ENCODE results near the gene NALCN. TPM values are rescaled to one million over a fixed set of nuclear protein-coding genes. Genes with fewer than 3 reads are reported as not detected.

Gene NALCN
- total RNA-seq, 2 donors from 2014 or later: 11.8 to 14.9 TPM

DNA sequence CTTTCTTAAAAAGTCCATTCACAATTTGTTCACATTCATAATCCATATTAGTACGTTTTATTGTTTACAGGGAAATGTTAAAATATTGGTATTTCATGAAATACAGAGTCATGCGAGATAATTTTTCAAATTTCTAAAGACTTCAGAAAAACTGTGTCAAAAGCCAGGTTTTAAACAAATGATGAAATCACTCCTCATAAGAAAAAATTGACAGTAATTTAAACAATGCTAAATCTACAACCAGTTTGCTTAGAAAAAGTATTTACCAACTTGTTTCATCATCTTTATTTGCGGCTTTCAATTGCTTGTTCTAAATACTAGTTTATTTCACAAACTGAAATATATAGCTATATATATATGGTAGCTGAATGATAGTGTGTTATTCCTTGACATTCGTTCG is 1.2 kb upstream of the NALCN start:
- DNase-seq (no peak), ATAC-seq (no peak)
- intact Hi-C loops (cut with DNase I): no loop called here

DNA sequence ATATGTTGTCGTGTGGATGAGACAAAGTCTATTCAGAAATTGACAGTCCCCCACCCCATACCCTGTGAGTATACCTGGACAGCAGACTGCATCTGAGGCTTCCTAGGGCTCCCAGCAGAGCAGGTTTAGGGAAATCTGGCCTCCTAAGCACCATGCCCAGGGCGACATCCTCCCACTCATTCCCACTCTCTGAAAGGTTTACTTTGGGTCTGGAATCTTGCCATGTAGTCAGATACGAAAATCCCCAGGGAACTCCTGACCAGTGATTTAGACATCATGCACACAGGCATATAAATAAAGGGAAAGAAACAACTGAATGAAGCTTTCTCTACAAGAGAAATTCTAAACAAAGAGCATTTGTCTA is 717 bp upstream of the NALCN start:
- intact Hi-C loops (cut with DNase I): no loop called here
- no peak for DNase-seq
- ATAC-seq: peak; percentile 24 to 53

DNA sequence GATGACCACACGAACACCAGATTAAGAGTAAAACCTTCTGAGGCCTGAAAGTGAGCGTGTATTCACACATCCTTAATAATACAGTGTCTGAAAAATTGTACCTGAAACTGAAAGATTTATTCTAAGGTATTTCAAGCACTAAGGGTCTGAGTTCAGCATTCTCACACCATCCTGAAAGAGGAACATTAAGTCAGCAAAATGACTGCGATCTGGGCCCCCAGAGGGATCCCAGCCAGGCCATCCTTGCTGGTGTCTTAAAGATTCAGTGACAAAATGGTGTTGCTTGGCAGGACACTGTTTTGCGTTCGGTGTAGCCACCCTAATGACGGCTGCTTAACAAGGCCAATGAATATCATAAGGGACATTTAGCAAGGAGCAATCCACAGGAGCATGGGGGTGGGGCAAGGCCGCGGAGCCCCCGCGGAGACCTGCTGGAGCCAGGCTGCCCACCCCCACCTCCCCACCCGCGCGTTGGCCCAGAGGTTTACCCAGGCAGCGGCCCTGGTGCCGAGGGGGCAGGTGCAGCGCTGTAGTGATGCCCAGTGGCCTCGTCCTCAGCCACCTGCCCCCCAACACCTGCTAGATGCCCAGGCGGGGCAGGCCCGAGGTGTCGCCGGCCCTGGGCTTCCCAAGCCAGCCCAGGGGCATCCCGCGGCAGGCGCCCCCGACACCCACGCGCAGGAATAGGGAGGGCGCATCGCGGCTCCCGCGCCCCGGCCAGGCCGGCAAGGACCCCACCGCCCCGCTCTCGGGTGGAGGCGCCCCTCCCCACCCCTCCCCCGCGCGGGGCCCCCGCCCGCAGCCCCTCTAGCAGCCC is 742 bp downstream of the NALCN start:
- DNase-seq: no peak
- intact Hi-C loops (cut with DNase I): no loop called here
- peak; percentile 56 to 57 for ATAC-seq

DNA sequence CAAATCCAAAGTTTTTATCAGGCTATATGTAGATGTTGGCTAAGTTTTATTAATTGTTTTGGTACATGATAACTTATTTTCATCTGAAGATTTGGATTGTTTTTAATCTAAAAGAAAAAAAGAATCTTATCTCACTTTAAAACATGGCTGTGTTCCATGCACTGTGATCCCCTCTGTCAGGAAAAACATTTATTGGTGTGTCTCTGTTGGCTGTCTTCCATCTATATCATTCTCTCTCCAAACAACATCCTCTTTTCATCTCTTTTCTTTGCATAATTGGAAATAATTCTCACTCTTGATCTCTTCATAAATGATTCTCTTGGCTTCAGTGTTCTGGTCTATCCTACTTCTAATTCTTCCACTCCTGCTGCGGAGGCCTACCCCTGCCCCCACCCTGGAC is 4.2 kb downstream of the NALCN start:
- intact Hi-C loops (cut with DNase I): no loop called here
- DNase-seq (no peak), ATAC-seq (no peak)

DNA sequence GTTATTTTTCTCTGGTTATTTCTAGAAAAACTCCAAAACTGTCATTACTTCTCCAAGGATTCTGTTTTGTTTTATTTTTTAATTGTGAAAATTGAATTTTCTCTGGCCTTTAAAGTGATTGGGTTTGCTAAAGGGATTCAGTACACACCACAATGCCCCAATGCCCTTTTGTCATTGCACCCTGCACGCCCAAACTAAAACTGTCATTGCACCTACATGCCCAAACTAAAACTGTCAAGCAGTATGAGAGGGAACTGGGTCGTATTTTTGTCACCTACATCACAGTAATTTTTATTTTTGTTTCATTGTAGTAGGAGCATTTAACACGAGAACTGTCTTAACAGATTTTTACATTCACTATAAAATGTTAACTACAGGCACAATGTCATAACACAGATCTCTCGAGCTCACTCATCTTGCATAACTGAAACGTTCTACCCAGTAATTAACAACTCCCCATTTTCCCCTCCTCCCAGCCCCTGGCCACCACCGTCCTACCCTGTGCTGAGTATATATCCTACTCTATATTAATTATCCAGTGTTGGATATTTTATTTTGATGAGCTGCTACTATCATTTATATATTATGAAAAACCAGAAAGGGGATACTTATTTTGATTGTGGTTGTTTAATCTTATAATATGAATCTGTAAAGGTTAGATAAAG is 7.2 kb downstream of the NALCN start:
- intact Hi-C loops (cut with DNase I): no loop called here
- DNase-seq (no peak), ATAC-seq (peak; percentile 57 to 78)

DNA sequence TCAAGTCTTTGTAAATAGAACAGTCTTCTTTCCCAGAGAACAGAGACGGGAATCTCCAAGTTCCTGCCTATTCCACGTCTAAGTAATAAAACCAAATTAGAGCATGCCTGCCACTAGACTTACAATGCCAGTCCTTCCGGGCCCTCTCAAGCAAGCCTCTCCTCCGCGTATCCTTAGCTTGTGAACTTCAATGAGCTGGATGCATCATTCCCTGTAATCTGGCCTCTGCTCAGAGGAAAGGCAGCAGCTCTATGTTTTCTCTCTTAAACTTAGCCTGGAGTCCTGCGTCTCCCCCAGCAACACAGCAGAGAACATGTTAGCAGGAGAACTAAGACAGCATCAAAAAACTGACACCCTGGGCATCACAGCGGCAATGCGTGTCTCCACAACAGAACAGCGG is 8.2 kb downstream of the NALCN start:
- ATAC-seq (peak in 1 of 2 donors; percentile 55), DNase-seq (no peak)
- intact Hi-C loops (cut with DNase I): no loop called here

DNA sequence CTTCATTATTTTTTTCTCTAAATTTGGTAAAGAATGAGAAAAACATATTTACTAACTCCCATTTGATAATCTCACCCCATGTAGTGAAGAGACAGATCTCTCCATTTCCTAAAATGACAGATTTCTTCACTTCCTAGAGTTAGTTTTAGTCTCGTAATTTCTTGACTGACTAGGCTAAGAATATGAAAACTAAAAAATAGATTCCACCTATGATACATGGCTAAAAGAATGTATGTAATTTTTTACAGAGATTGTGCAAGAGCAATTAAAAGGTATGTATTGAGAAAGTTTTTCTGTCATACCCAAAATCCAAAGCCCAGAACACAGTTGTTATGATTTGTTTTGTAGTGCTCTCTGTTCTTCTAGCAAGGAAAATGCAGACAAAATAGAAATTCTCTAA is 9.5 kb downstream of the NALCN start:
- no peak for ATAC-seq
- no peak for DNase-seq
- intact Hi-C loops (cut with DNase I): no loop called here

DNA sequence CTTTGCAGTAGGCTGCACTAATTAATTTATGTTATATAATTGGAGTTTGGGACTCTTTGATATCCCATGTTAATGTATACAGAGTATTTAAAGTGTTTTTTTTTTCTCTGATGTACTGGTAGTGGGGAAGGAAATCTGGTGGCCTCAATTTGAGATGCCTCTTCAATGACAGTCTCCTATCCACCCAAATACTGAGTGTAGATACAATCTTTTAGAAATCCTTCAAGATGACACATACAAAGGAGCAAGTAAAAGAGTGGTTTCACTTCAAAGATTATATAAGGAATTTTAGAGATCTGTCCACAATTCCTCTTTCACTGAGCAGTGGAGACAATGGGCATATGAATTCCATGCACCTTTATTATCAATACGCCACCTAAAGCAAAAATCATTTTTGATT is 15.1 kb downstream of the NALCN start:
- ATAC-seq (no peak), DNase-seq (no peak)
- intact Hi-C loops (cut with DNase I): no loop called here

DNA sequence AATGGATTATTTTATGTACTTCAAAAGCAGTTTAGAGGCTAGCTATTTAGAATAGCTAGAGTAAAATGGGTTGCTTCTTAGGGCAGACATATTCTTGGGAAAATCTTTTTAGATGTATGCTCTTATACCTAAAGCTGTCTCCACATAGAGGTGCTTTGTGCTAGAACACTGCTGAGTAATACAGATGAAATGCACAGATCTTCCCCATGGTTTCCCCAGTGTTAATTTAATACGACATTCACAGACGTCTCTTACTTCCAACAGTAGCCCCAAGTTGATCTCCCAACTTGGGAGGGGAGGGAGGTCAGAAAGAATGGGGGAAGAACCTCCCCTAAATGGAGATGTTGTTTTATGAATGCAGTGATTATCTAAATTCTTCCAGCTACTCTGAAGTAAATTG is 16.9 kb downstream of the NALCN start:
- no peak for ATAC-seq
- no peak for DNase-seq
- intact Hi-C loops (cut with DNase I): no loop called here

DNA sequence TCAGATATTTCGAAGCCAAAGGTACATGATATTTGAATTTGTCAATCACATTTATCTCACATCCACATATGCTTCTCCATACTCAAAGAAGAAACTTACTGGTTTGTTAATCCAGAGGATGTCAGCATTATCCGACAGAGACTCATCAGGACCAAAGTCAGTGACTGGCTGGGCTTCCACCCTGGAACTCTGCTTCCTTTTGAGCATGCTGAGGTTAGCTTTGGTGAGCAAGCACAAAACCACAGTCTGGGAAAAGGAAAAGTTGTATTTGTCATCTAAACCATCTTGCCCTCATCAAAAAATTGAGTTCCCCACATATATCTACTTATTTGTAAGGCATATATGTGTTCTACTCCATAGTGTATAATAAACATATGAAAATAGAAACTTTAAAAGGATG is 17.4 kb downstream of the NALCN start:
- DNase-seq (no peak), ATAC-seq (no peak)
- intact Hi-C loops (cut with DNase I): no loop called here

DNA sequence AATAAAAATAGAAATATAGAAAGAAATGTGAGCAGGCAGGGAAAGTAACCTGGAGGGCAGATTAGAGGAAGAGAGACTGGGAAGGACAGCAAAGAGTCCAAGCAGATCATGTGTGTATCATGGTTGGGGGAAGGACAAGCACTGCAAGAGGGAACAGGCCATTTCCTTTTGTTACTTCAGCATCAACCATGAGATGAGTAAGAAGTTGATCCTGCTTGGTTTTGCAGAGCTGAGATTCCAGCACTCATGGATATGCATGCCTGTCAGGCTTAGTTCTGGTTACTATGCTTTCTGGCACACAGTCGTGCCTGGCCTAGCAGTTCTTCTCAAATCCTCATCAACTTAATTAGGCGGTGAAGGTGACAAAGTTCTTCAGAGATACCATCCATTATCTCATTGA is 18.1 kb downstream of the NALCN start:
- DNase-seq (no peak), ATAC-seq (no peak)
- intact Hi-C loops (cut with DNase I): no loop called here

DNA sequence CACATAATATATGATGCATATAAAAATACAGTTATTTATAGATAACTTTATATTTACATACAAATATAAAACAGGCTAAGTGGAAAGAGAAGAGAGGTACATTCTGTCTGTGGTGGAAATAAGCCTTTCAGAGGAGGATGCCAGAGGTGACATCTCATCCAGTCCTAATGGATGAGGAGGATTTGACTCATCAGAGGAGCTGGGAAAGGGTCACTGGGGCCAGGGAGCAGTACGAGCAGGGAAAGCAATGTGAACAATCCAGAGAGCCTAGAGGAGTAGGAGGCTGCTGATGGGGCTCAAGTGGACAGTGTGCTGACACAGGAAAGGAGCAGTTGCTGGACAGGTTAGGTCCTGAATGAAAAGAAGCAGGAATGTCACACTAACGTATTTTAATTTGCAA is 18.6 kb downstream of the NALCN start:
- peak in 1 of 2 donors; percentile 90 for ATAC-seq
- intact Hi-C loops (cut with DNase I): no loop called here
- no peak for DNase-seq

DNA sequence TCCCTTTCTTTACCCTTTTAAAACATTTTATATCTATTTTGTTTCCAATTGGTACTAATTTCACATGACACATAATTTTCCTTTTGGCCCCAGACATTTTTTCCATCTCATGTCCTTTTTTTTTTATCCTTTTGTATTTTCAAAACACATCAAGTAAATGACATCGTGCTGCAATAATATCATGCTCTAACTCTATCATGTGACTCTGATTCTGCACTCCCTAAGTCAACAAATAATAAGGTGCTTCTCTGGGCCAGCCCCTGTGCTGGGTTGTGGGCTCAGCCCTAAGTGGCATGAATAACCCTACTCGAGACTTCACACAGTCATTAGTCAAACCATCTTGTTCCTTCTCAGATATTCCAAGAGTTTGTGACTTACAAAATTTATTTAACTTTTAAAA is 21.7 kb downstream of the NALCN start:
- ATAC-seq (no peak), DNase-seq (no peak)
- intact Hi-C loops (cut with DNase I): no loop called here

DNA sequence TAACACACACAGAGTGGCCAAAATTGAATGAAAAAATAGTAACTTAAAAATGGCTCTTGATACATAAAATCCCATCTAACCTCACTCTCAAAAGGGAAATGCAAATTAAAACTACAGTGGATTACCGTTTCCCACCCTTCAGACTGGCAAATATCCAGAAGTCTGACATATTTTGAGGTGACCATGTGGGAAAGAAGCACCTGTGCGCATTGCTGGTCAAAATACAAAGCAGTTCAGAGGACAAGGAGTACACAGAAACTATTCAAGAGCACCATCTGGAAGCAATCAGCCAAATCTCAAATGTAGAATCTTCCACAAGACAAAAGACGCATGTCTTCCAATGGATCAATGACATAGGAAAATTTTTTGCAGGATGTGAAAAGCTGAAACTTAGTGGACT is 23.2 kb downstream of the NALCN start:
- intact Hi-C loops (cut with DNase I): no loop called here
- DNase-seq: no peak
- ATAC-seq: no peak

DNA sequence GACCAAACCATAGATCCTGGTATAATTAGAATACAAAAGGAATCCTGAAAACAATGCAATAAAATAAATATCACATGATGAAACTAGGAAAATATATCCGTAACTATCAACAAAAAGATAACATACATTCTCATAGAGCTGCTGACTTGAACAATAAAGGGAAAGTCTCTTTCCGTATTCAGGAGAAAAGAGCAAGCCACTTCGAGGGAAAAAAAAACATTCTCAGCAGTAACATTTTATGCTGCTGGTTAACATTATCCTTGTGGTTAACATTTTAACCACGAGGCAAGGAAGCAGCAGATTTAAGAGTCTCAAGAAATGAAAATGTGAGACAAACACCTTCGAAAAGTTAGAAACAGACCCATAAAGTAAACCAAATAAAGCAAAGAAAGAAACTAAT is 25.8 kb downstream of the NALCN start:
- DNase-seq: no peak
- intact Hi-C loops (cut with DNase I): no loop called here
- ATAC-seq: no peak

DNA sequence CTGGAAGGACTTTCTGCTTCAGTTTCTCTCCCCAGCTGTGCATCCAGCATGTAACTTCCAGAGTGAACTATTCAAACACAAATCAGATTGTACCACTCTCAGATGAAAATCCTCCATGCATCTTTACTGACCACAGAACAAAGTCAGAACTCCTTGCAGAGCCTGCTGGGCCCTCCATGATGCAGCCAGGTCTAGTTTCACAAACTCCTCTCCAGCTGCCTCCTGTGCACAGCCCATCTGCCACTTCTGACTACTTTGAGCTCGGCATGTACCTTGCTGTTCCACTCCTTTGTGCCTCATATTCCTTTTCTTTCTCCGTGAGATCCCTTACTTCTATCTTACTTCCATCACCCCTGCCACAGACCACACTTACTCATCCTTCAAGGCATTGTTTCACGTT is 31.4 kb downstream of the NALCN start:
- ATAC-seq: no peak
- DNase-seq: no peak
- intact Hi-C loops (cut with DNase I): no loop called here

DNA sequence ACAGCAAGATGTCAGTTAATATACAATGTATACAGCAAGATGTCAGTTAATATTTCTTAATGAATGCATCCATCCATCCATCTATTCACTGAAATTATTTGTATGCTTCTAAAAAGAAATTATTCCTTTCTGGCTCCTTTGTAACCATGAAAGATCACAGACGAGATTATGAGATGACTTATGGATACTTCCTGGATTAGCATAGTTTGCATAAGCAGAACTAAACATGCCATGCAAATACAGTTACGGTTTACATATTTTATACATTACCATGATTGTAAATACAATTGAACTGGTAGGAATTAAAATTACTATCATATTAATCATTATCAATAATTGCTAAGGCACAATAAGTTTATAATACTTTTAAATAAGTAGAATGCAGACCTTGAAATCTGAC is 32.7 kb downstream of the NALCN start:
- ATAC-seq (no peak), DNase-seq (no peak)
- intact Hi-C loops (cut with DNase I): no loop called here

DNA sequence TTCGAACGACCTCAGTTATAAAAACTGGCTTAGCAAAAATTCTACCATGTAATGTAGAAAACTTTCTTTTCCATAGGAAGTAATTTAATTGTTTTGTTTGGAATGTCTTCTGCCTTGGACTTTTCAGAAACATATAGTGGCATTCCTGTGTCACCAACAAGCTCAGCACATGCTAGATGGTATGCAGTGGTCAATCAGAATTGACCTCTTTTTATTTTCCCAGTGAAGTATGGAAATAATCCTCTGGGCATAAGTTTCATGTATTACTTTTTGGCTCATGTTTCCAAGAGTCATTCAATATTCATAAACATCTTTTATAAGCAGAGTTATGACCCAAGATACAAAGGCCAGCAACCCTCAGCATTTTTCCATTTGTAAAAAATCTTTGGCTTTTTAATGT is 33.6 kb downstream of the NALCN start:
- intact Hi-C loops (cut with DNase I): no loop called here
- DNase-seq: no peak
- ATAC-seq: no peak

DNA sequence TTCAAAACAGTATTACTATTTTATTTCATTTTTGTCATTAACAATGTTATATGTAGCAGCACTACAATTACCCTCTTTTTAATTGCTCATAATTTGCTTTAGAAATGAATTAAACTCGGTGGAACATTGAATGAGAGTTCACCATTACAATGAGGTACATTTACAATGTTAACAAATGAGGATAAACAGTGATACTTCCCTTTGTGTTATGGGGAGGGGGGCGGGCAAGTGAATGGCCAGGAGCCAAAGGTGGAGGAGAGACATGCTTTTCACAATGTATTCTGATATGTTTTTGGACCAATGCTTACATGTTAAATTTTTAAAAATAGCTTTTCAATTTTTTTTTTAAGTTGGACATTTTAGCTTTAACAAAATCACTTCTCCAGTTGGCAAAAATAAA is 34.2 kb downstream of the NALCN start:
- no peak for ATAC-seq
- intact Hi-C loops (cut with DNase I): no loop called here
- DNase-seq: no peak

DNA sequence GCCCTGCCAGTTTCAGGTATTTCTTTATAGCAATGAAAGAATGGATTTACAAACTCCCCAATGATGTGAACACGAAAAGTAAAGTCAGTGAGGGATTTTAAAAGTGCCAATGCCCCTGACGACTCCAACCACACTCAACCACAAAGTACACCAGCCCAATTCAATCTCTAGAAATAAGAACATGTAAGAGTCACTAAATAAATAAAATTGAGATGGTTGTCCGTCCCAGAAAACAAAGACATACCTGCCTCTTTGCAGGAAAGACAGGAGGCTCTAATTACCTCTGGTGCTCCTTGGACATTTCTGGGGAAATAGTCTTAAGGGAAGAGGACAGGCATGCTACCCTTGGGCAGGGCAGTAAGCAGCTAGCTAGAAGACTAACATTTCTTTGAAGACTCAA is 55.8 kb downstream of the NALCN start:
- ATAC-seq (no peak), DNase-seq (no peak)
- intact Hi-C loops (cut with DNase I): no loop called here

DNA sequence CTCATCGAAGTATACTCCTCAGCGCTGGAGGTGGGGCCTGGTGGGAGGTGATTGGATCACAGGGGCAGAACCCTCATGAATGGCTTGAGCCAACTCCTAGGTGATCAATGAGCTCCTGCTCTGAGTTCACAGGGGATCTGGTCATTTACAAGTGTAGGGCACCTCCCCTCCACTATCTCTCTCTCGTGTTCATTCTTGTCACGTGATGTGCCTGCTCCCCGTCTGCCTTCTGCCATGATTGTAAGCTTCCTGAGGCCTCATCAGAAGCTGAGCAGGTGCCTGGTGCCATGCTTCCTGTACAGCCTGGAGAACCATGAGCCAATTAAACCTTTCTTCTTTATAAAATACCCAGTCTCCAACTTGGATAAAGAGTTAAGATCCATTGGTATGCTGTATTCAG is 61.4 kb downstream of the NALCN start:
- intact Hi-C loops (cut with DNase I): no loop called here
- DNase-seq: no peak
- no peak for ATAC-seq
